Measurements from ENCODE around the gene FUT6. TPM values are rescaled to one million over a fixed set of nuclear protein-coding genes. Genes with fewer than 3 reads are reported as not detected.
"Not testable (repeated sequence)": the region's sequence is repeated elsewhere in the genome, so short reads cannot be mapped to it uniquely, and the experiment has no call there.

The FUT6 gene
- polyA plus RNA-seq (ENCODE audit: insufficient read length), result 13.4 TPM
- long read RNA-seq, donor 1, partial matches to known transcripts, result 0 of 2 reads
- long read RNA-seq, donor 1, other reads (novel, unspliced or antisense), result 0 of 2 reads
- long read RNA-seq, donor 2, partial matches to known transcripts, result 0 of 7 reads
- long read RNA-seq, donor 2, other reads (novel, unspliced or antisense), result 0 of 7 reads
- long read RNA-seq, donor 3, transcript FUT6-201 (2 exons, 2,847 nt), result major isoform, 5 of 7 reads
- long read RNA-seq, donor 3, partial matches to known transcripts, result 0 of 7 reads
- long read RNA-seq, donor 3, other reads (novel, unspliced or antisense), result 0 of 7 reads
- long read RNA-seq, donor 4, result 0 reads
- long read RNA-seq, donor 5, partial matches to known transcripts, result 0 of 8 reads
- long read RNA-seq, donor 5, other reads (novel, unspliced or antisense), result 0 of 8 reads
- long read RNA-seq, donor 6, partial matches to known transcripts, result 0 of 7 reads
- long read RNA-seq, donor 6, other reads (novel, unspliced or antisense), result 0 of 7 reads
- long read RNA-seq, donor 7, partial matches to known transcripts, result 0 of 6 reads
- long read RNA-seq, donor 7, other reads (novel, unspliced or antisense), result 0 of 6 reads
- long read RNA-seq, donor 8, partial matches to known transcripts, result 0 of 6 reads
- long read RNA-seq, donor 8, other reads (novel, unspliced or antisense), result 0 of 6 reads

DNA sequence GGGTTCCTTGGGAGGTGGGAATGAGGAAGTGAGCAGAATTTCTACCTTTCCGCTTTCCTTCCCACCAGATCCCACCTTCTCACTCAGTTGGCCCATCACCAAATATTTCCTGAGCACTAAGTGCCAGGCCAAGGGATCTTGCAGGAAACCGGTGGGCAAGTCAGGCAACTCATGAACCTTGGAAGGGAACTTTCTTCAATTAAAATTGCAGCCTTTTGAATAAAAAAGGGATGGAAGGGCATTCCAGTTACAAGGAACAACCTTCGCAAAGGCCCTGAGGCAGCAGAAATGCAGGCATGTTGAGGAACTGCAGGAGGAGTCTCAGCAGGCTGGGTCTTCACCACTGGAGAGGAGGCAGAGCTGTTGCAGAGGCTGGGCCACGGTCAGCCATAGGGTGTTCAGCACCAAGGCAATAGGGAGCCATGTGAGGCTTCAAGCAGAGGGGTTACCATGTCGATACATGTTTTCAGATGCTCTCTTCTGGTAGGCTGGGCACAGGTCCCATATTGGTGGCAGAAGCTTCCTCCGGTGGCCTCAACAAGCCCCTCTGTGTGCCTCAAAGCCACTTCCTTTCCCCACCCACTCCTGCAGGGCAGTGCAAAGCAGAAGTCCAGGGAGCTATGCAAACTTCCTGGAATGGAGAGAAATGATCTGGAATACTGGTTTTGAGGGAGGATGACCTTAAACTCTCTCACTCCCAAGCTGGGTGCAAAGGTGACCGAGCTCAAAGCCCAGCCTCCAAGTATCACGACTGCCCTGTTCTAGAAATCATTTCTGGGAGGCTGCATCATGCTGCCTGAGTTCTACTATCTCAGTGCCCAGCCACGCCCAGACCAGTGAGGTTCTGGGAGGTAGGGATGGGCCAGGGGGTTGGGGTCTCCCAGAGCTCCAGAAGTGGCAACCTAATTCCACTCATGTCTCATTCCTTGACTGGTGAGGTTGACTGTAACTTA lies at the start of gene FUT6:
FUT6 (minus strand) TSS at position 638 of the 953 bp plus-strand sequence. CDS start 7,135 bp downstream, outside the sequence.
- DNase-seq, result no peak

- not testable (repeated sequence) for DNase-seq
Measured at GRCh38 chr19:5884065-5884811, 44.7 kb upstream of the FUT6 start.

GRCh38 chr19:5883157-5883873 lies 43.8 kb upstream of the FUT6 start:
- DNase-seq, result not testable (repeated sequence)

GRCh38 chr19:5882421-5882968 lies 43.0 kb upstream of the FUT6 start:
- no peak for DNase-seq

DNA sequence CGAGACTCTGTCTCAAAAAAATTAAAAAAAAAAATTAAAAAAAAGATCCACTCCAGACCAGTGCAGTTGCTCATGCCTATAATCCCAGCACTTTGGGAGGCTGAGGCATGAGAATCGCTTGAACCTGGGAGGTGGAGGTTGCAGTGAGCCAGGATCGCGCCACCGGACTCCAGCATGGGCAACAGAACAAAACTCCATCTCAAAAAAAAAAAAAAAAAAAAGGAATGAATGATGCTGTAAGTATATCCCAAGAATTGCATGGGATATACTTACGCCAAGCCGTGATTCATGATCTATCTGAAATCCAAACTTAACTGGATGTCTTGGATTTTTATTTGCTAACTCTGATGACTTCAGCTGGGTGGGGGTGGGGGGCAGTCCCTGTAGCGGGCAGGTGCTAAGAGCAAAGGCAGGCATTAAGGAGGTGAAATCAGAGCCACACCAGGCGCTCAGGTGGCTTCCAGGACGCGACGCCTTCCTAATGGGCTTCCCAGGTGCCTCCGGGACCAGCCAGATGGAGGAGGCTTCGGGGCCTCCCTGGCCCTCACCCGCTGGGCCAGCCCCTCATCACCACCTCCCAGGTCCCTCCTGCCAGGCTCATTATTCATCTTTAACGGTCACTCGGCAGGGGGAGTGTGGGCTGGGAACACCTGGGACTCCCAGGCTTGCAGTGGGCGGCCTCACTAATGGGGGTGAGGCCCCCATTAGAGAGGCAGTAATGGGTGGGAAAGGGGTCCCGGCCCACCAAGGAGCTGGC lies 42.2 kb upstream of the FUT6 start:
- DNase-seq, result no peak

DNA sequence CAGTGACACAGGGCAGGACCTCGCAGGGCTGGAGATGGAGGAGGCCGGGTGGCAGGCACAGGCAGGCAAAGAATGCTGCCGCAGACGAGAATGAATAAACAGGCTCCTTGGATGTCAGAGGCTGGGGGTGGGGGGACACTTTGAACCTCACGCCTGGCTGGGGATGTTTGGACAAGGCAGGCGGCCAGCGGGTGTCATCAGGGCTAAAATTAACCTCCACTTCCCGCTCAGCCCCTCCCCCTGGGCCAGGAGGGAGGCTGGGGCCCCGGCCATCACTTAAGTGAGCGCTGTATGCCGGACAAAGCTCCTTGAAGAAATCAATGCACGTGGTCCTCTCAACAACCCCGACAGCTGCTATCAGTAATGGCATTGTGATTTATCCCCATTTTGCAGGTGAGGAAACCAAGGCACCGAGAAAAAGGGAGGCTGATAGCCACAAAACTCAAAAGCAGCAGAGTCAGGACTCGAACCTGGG lies 41.1 kb upstream of the FUT6 start:
- DNase-seq, result no peak

GRCh38 chr19:5880196-5880595 lies 40.7 kb upstream of the FUT6 start:
- DNase-seq, result no peak

GRCh38 chr19:5877882-5878281 lies 38.4 kb upstream of the FUT6 start:
- DNase-seq, result no peak

DNA sequence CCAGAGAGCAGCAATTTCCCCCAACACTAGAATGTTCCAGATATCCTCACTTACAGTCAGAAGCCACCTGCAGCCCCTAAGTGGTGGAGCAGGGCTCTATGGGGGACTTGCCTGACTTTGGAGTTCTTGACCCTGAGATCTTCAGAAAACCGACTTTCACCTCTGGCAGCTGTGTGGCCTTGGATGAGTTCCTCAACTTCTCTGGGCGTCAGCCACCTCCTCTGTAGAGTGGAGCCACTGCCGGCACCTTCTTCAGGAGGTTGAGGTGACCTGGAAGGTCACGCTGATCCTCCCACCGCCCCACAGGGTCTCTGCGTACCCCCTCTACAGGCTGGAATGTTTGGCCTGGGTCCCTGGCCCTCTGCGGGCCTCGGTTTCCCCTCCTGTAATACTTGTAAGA lies 37.9 kb upstream of the FUT6 start:
- DNase-seq, result no peak

DNA sequence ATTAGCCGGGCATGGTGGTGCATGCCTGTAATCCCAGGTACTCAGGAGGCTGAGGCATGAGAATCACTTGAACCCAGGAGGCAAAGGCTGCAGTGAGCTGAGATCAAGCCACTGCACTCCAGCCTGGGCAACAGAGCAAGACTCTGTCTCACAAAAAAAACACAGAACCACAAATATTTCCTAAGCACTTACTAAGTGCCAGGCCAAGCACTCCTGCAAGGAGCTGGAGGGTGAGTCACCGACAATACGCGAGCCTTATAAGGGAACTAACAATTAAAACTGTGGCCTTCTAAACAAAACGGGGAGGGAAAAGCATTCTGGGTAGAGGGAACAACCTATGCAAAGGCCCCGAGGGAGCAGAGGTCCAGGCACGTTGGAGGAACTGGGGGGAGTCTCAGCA lies 35.0 kb upstream of the FUT6 start:
- DNase-seq, result not testable (repeated sequence)

GRCh38 chr19:5873617-5874199 lies 34.2 kb upstream of the FUT6 start:
- DNase-seq, result no peak

- no peak for DNase-seq
Measured at GRCh38 chr19:5870986-5871394, 31.5 kb upstream of the FUT6 start.

GRCh38 chr19:5867201-5868136 lies 28.0 kb upstream of the FUT6 start:
- DNase-seq, result no peak

DNA sequence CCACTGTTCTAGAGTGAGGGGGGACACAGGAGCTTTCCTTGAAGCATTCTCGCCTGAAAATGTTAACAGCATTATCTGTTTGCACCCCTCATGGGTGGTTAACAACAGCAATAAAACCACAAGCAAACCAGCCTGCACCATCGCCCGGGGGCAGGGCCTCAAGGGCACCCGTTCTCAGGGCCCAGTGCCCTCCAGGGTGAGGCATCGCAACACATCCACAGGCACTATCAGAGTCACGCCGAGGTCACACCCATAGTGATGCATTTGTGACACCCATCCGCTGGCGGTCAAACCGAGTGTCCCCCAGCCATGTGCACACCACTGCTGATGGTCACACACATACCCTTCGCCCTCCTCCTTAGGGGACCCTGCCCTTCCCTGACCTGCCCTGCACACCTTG lies 26.3 kb upstream of the FUT6 start:
- DNase-seq, result no peak

DNA sequence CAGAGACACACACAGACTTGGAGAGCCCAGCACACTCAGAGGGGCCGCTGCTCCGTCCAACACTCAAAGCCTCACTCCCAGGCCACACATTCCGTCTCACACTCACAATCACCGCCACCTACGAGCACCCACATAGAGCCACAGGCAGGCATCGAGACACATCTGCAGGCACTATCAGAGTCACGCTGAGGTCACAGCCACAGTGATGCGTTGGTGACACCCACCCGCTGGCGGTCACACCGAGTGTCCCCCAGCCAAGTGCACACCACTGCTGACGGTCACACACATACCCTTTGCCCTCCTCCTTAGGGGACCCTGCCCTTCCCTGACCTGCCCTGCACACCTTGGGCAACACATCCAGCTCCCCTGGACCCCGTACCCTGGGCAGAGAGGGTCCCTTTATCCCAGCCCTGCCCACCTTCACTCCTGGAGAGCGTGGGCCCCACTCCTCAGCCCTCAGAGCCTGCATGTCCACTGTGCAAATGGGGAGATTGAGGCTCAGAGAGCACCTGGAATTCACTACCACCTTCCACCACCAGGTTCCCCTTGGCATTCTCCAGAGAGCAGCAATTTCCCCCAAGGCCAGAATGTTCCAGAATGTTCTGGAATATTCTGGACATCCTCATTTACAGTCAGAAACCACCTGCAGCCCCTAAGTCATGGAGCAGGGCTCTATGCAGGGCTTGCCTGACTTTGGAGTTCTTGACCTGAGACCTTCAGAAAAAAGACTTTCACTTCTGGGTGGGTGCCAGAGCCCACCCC lies 25.4 kb upstream of the FUT6 start:
- no peak for DNase-seq

- no peak for DNase-seq
Measured at GRCh38 chr19:5864013-5864720, 24.7 kb upstream of the FUT6 start.

All from left kidney (tissue), 8 donors.